ENCODE measurements around the gene TMEM198. TPM values are rescaled to one million over a fixed set of nuclear protein-coding genes. Genes with fewer than 3 reads are reported as not detected.

Gene TMEM198
- total RNA-seq, 1 donor = 1.1 TPM

GRCh38 chr2:219511547-219512325, 32.1 kb upstream of the TMEM198 start:
- peaks cover 48% of the 10 kb centered on the region for H3K27me3 ChIP-seq (ENCODE audit: insufficient read depth, low read length)
- no peak overlapping the region for H2AFZ ChIP-seq (ENCODE audit: low read length)
- H3K4me3 ChIP-seq (ENCODE audit: insufficient read depth, low read length) = no peak overlapping the region
- H3K36me3 ChIP-seq (ENCODE audit: insufficient read depth, low read length) = no peaks in the 10 kb centered on the region
- H3K9me3 ChIP-seq (ENCODE audit: low read depth, low read length) = no peaks in the 10 kb centered on the region
- no peaks in the 10 kb centered on the region for H4K20me1 ChIP-seq (ENCODE audit: insufficient read depth, low read length)
- TF ChIP-seq CTCF (IDR thresholded peaks at IDR 0.05; ENCODE audit: extremely low read depth, low read depth, low read length) = no peak
- DNase-seq (ENCODE audit: insufficient read length, low spot score, missing footprints) = no peak
- no peak overlapping the region for H3K27ac ChIP-seq (ENCODE audit: low read depth, low read length)
- no peaks in the 10 kb centered on the region for H3K79me2 ChIP-seq (ENCODE audit: insufficient read depth, low read length)
- no peak overlapping the region for H3K4me2 ChIP-seq (ENCODE audit: insufficient read depth, low read length)
- H3K4me1 ChIP-seq (ENCODE audit: insufficient read depth, low read length) = peaks cover 12% of the 10 kb centered on the region

- Histone ChIP-seq H3K4me3 (ENCODE audit: insufficient read depth, low read length) (no peak overlapping the region), H3K36me3 (ENCODE audit: insufficient read depth, low read length) (no peaks in the 10 kb centered on the region), H3K4me2 (ENCODE audit: insufficient read depth, low read length) (no peak overlapping the region), H3K27ac (ENCODE audit: low read depth, low read length) (no peak overlapping the region), H3K9me3 (ENCODE audit: low read depth, low read length) (no peaks in the 10 kb centered on the region), H3K79me2 (ENCODE audit: insufficient read depth, low read length) (no peaks in the 10 kb centered on the region), H2AFZ (ENCODE audit: low read length) (no peak overlapping the region), H3K27me3 (ENCODE audit: insufficient read depth, low read length) (peaks cover 51% of the 10 kb centered on the region), H3K4me1 (ENCODE audit: insufficient read depth, low read length) (peaks cover 12% of the 10 kb centered on the region), H4K20me1 (ENCODE audit: insufficient read depth, low read length) (no peaks in the 10 kb centered on the region)
- DNase-seq (ENCODE audit: insufficient read length, low spot score, missing footprints) = no peak
- TF ChIP-seq CTCF (IDR thresholded peaks at IDR 0.05; ENCODE audit: extremely low read depth, low read depth, low read length) = no peak
Measured at GRCh38 chr2:219512524-219513216, 31.2 kb upstream of the TMEM198 start.

GRCh38 chr2:219513787-219514186, 30.0 kb upstream of the TMEM198 start:
- H3K9me3 ChIP-seq (ENCODE audit: low read depth, low read length) = no peaks in the 10 kb centered on the region
- H3K4me3 ChIP-seq (ENCODE audit: insufficient read depth, low read length) = no peak overlapping the region
- no peak overlapping the region for H3K4me2 ChIP-seq (ENCODE audit: insufficient read depth, low read length)
- H4K20me1 ChIP-seq (ENCODE audit: insufficient read depth, low read length) = no peaks in the 10 kb centered on the region
- H3K27ac ChIP-seq (ENCODE audit: low read depth, low read length) = no peak overlapping the region
- peaks cover 12% of the 10 kb centered on the region for H3K4me1 ChIP-seq (ENCODE audit: insufficient read depth, low read length)
- no peak overlapping the region for H2AFZ ChIP-seq (ENCODE audit: low read length)
- no peaks in the 10 kb centered on the region for H3K79me2 ChIP-seq (ENCODE audit: insufficient read depth, low read length)
- peaks cover 51% of the 10 kb centered on the region for H3K27me3 ChIP-seq (ENCODE audit: insufficient read depth, low read length)
- no peak for DNase-seq (ENCODE audit: insufficient read length, low spot score, missing footprints)
- no peaks in the 10 kb centered on the region for H3K36me3 ChIP-seq (ENCODE audit: insufficient read depth, low read length)
- no peak for TF ChIP-seq CTCF (IDR thresholded peaks at IDR 0.05; ENCODE audit: extremely low read depth, low read depth, low read length)

GRCh38 chr2:219514196-219514761, 29.5 kb upstream of the TMEM198 start, which contains the start of gene ASIC4:
Gene ASIC4 (plus strand): TSS chr2:219514482. CDS start chr2:219514725, 243 bp downstream.
- Histone ChIP-seq H3K9me3 (ENCODE audit: low read depth, low read length) (no peaks in the 10 kb centered on the region), H3K36me3 (ENCODE audit: insufficient read depth, low read length) (no peaks in the 10 kb centered on the region), H3K27ac (ENCODE audit: low read depth, low read length) (no peak within 1 kb of the TSS), H3K4me2 (ENCODE audit: insufficient read depth, low read length) (no peak within 1 kb of the TSS), H3K4me1 (ENCODE audit: insufficient read depth, low read length) (peaks cover 9% of the 10 kb centered on the region), H2AFZ (ENCODE audit: low read length) (no peak within 1 kb of the TSS), H3K4me3 (ENCODE audit: insufficient read depth, low read length) (no peak within 1 kb of the TSS), H4K20me1 (ENCODE audit: insufficient read depth, low read length) (no peaks in the 10 kb centered on the region), H3K79me2 (ENCODE audit: insufficient read depth, low read length) (no peaks in the 10 kb centered on the region), H3K27me3 (ENCODE audit: insufficient read depth, low read length) (peaks cover 51% of the 10 kb centered on the region)
- TF ChIP-seq CTCF (IDR thresholded peaks at IDR 0.05; ENCODE audit: extremely low read depth, low read depth, low read length) = no peak
- no peak for DNase-seq (ENCODE audit: insufficient read length, low spot score, missing footprints)
